ENCODE measurements around the gene GOLGA6L10.
"Not testable (repeated sequence)": the region's sequence is repeated elsewhere in the genome, so short reads cannot be mapped to it uniquely, and the experiment has no call there.

Gene GOLGA6L10

GRCh38 chr15:82349375-82349774 lies at the start of gene GOLGA6L10:
Gene GOLGA6L10 (minus strand): TSS chr15:82349475. CDS start chr15:82349375, 100 bp downstream.
- DNase-seq, result not testable (repeated sequence)

GRCh38 chr15:82398785-82399184 lies 49.5 kb upstream of the GOLGA6L10 start:
- no peak for DNase-seq

DNA sequence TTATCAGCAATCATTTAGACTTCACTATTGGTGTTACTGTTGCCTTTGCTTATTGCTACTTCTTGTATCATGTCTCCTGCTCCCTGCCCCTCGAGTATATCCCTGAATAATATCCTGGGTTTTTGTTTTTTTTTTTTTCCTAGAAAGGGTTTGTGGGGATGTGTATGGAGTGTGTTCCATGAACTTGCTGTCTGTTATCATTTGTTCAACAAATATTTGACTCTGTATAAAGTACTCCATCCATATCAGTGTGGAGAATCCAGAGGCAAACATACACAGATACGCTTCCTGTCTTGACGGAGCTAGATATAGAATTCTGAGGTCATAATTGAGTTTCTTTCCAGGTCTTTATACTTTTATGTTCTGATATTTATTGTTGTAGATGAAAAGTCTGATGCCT lies 48.5 kb upstream of the GOLGA6L10 start:
- DNase-seq, result no peak

DNA sequence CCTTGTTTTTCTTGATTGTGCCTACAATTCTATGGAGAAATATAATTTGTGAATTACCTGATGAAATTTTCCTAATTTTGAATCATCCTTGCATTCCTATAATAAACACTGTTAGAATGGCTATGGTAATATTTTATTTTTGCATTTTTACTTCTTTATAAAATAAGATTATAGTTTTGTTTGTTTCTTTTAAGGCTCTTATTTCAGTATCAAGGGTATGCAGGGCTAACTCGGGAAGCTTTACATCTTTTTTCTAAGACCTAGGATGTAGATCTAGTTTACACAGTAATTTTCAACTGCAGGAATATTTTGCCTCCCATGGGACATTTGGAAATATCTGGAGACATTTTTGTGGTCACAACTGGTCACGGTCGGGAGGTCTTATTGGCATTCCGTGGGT lies 46.5 kb upstream of the GOLGA6L10 start:
- not testable (repeated sequence) for DNase-seq

DNA sequence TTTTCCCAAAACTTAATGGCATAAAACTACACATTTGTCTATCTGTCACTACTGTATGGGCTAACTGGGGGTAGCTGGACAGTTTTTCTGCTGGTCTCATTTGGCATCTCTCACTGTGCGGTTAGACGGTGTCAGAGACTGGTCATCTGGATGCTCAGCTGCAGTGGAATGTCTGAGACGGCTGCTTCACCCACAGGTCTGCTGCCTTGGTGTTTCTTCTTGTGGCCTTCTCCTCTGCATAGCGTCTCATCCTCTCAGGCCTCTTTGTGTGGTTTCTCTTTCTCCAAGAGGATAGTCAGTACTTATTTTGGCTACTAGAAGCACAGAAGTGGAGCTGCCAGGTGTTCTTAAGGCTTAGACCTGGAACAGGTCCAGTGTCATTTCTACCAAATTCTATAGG lies 44.4 kb upstream of the GOLGA6L10 start:
- DNase-seq, result no peak

GRCh38 chr15:82392077-82392476 lies 42.8 kb upstream of the GOLGA6L10 start:
- DNase-seq, result not testable (repeated sequence)

DNA sequence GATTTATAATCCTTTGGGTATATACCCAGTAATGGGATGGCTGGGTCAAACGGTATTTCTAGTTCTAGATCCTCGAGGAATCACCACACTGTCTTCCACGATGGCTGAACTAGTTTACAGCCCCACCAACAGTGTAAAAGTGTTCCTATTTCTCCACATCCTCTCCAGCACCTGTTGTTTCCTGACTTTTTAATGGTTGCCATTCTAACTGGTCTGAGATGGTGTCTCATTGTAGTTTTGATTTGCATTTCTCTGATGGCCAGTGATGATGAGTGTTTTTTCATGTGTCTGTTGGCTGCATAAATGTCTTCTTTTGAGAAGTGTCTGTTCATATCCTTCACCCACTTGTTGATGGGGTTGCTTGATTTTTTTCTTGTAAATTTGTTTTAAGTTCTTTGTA lies 40.9 kb upstream of the GOLGA6L10 start:
- not testable (repeated sequence) for DNase-seq

DNA sequence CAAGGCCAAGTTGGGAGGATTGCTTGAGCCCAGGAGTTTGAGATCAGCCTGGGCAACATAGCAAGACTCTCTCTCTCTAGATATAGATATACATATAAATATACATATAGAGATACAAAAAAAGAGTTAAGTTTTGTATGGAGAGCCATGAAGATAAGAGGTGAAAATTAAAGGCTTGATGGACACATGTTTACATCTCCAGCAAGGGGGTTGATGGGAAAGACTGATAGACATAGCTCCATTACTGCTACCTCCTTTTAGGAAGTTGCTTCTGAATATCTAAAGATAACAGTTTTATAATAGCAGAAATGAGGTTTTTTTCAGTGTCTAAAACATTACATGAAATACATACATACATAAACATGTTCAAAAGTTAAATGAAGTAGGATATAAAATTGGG lies 37.9 kb upstream of the GOLGA6L10 start:
- not testable (repeated sequence) for DNase-seq

GRCh38 chr15:82381330-82381955 lies 32.2 kb upstream of the GOLGA6L10 start:
- not testable (repeated sequence) for DNase-seq

- DNase-seq, result not testable (repeated sequence)
These were observed 30.3 kb upstream of the GOLGA6L10 start for GRCh38 chr15:82379552-82379951.

DNA sequence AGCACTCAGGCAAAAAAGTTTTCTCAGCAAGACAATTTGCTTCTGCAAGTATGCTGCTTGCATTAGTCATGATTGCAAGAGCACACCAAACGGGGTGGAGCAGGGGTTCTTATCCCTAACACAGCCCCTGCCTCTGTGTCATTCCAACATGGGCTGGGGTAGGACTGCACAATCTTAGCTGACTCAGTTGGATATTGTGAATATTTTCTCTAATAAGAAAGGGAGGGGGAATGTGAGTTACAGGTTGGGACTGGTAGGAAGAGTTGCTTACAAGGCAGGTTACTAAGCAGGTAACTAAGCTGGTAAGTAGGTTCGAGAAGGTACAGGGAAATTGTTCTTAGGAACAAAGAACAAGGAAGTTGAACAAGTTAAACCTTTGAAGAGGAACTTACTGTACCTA lies 24.4 kb upstream of the GOLGA6L10 start:
- not testable (repeated sequence) for DNase-seq

DNA sequence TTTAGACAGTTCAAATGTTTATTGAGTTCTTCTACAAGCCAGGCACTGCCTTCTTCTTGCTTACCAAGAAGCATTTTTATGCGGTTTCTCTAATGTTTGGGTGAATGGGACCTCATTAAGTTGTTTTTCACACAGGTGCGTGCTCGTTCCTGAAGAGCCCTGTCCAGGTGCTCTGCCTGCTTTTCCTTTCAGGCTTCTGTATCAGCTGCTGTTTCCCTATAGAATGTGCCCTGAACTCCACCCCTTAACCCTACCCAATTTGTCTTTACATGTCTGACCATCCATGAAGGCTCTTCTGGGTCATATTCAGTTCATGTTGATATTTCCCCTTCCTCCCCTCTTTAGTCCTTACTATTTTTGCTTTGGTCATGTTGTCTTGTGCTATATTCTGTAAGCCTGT lies 22.4 kb upstream of the GOLGA6L10 start:
- DNase-seq, result peak; percentile 9

DNA sequence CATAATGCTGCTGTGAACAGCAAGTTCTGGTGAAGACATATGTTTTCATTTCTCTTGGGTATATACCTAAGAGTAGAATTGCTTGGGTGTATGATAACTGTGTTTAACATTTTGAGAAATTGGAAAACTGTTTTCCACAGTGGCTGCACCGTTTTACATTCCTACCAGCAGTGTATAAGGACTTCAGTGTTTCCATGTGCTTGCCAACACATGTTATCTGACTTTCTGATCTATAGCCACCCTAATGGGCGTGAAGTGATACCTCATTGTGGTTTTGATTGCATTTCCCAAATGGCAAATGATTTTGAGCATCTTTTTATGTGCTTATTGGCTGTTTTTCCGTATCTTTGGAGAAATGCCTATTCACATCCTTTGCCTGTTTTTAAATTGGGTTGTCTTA lies 18.5 kb upstream of the GOLGA6L10 start:
- DNase-seq, result not testable (repeated sequence)

DNA sequence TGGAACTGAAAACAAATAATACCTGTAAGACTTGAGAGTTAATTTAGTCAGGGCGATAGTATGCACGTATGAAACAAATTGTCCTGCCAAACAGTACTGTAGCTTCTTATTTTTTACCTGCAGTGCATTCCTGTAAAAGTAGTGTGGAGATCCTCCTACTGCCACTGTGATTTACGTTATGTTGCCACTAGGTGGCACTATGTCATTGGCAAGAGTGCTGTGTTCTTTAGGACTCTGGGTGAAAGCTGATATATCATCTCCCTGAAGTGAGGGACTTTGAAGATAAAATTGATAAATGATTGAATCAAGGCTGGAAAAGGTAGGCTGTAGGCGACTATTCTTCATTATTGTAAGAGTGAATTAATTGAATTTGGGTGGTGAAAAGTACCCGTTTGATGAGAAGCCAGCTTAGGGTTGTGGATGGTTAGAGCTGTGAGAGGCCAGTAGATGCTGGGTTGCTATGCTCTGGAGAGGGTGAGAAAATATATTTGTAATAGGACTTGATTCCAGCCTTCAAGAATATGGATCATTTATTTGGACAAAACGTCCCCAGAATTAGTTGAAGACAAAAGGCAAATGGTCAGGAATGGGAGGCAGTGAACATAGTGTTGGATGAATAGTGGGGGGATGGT lies 16.5 kb upstream of the GOLGA6L10 start:
- DNase-seq, result not testable (repeated sequence)

- DNase-seq, result not testable (repeated sequence)
These were observed 15.3 kb upstream of the GOLGA6L10 start for GRCh38 chr15:82364548-82364947.

GRCh38 chr15:82362790-82363189 lies 13.5 kb upstream of the GOLGA6L10 start:
- DNase-seq, result not testable (repeated sequence)

- not testable (repeated sequence) for DNase-seq
These were observed 11.3 kb upstream of the GOLGA6L10 start for GRCh38 chr15:82360618-82361017.

GRCh38 chr15:82355055-82355454 lies 5.8 kb upstream of the GOLGA6L10 start:
- not testable (repeated sequence) for DNase-seq

- DNase-seq, result not testable (repeated sequence)
These were observed 5.3 kb upstream of the GOLGA6L10 start for GRCh38 chr15:82354546-82354945.

- not testable (repeated sequence) for DNase-seq
These were observed 1.6 kb downstream of the GOLGA6L10 start for GRCh38 chr15:82347645-82348044.

DNA sequence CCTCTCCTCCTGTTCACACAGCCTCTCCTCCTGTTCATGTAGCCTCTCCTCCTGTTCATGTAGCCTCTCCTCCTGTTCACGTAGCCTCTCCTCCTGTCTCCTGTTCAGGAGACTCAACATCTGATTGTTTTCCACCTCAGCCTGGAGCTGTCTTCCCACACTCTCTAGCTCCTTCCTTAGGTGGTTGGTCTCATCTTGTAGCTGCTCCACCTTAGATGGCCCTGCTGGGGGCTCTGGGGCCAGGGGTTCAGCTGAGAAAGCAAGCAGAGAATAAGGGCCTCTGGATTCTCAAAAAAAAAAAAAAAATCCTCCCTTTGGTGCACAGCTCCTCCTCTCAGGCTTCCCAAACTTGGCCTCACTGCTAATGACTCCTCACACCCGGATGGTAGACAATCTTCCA lies 4.1 kb downstream of the GOLGA6L10 start:
- DNase-seq, result not testable (repeated sequence)

DNA sequence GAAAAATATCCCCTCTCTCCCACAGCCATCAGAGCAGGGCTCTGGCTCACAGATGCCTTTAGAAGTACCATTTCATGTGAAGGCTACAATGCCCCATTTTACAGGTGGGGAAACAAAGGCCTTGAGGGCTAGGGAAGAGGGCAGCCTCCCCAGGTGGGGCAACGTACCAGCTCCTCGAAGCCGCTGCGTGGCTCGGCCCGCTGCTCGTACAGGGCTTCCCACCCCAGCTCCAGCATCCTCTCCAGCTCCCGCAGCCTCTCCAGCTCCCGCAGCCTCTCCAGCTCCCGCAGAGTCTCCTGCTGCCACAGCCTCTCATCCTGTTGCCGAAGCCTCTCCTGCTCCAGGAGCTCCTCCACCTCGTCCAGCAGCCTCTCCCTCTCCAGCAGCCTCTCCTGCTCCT lies 4.9 kb downstream of the GOLGA6L10 start:
- not testable (repeated sequence) for DNase-seq

DNA sequence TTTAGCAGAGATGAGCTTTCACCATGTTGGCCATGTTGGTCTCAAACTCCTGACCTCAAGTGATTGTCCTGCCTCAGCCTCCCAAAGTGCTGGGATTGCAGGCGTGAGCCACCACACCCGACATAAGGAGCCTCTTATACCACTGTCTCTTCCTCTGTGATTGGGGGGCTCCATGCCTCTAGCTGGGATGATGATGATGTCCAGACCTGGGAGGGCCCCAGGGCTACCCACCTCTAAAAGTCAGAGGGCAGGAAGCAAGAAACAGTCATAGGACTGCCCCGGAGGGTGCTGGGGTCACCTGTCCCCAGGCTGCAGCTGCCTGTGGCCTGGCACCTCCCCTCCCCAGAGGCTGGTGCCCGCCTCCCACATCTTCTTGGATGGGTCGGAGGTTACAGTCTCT lies 5.4 kb downstream of the GOLGA6L10 start:
- DNase-seq, result not testable (repeated sequence)

- DNase-seq, result not testable (repeated sequence)
These were observed 6.5 kb downstream of the GOLGA6L10 start for GRCh38 chr15:82342632-82343374.
